Karpas-422 (cell line): Measurements from ENCODE around the gene AQP12A. TPM values are rescaled to one million over a fixed set of nuclear protein-coding genes. Genes with fewer than 3 reads are reported as not detected.

Source experiments
- DNase-seq: peaks from one replicate; pipeline ENCODE4 v3.0.0-alpha.2; 2015
- H2AFZ ChIP-seq: fragments of 200-600 bp; sonication (generic); 2 replicates; pipeline ENCODE4 v1.6.1; 2014; ENCODE audit warnings: antibody characterized with exemption, low read length, mixed read lengths
- H3K27ac ChIP-seq: fragments of 200-600 bp; sonication (generic); 2 replicates; pipeline ENCODE4 v1.5.1; 2014; ENCODE audit warnings: mild to moderate bottlenecking, low read length, moderate library complexity
- H3K27me3 ChIP-seq: fragments of 200-600 bp; sonication (generic); 2 replicates; pipeline ENCODE4 v1.6.1; 2014; ENCODE audit warnings: low read length, mixed read lengths
- H3K36me3 ChIP-seq: fragments of 200-600 bp; sonication (generic); 2 replicates; pipeline ENCODE4 v1.6.1; 2014; ENCODE audit warnings: low read length, mixed read lengths; ENCODE audit not compliant: insufficient read depth
- H3K4me1 ChIP-seq: fragments of 200-600 bp; sonication (generic); 2 replicates; pipeline ENCODE4 v1.6.1; 2014; ENCODE audit warnings: mild to moderate bottlenecking, low read length, mixed read lengths
- H3K4me2 ChIP-seq: fragments of 200-600 bp; sonication (generic); 2 replicates; pipeline ENCODE4 v1.6.1; 2014; ENCODE audit warnings: low read length, low read depth, mild to moderate bottlenecking; ENCODE audit not compliant: poor library complexity, severe bottlenecking
- H3K4me3 ChIP-seq: fragments of 200-600 bp; sonication (generic); 2 replicates; pipeline ENCODE4 v1.5.1; 2014; ENCODE audit warnings: mild to moderate bottlenecking, antibody characterized with exemption, low read length, mixed read lengths
- H3K79me2 ChIP-seq: fragments of 200-600 bp; sonication (generic); 2 replicates; pipeline ENCODE4 v1.6.1; 2014; ENCODE audit warnings: mild to moderate bottlenecking, low read length, mixed read lengths
- H3K9ac ChIP-seq: fragments of 200-600 bp; sonication (generic); 2 replicates; pipeline ENCODE4 v1.6.0; 2014; ENCODE audit warnings: low read length
- H3K9me2 ChIP-seq: fragments of 200-600 bp; sonication (generic), shearing (Covaris generic); replicated peaks from 2 replicates; pipeline ENCODE4 v1.6.0; 2014; ENCODE audit warnings: mild to moderate bottlenecking, low read length, moderate library complexity; ENCODE audit not compliant: insufficient read depth
- H3K9me3 ChIP-seq: fragments of 300-700, 200-600 bp; sonication (generic); 2 replicates; pipeline ENCODE4 v1.6.1; 2014; ENCODE audit warnings: low read length, mixed read lengths
- H4K20me1 ChIP-seq: fragments of 200-600 bp; sonication (generic); 2 replicates; pipeline ENCODE4 v1.6.1; 2014; ENCODE audit warnings: mild to moderate bottlenecking, antibody characterized with exemption, low read length, low read depth; ENCODE audit not compliant: insufficient read depth
- total RNA-seq: library from RNA; depleted of rRNA; stranded (reverse); fragments of >200 nt; shearing (Covaris generic); gene quantifications from 2 replicates; pipeline ENCODE4 v1.2.3, GENCODE V29; 2014; ENCODE audit warnings: low replicate concordance

AQP12A gene
- total RNA-seq, 1 experiment from 2014 or later: not detected

GRCh38 chr2:240730501-240731177 lies 39.0 kb downstream of the AQP12A start:
- H3K4me2 ChIP-seq: no peak overlapping the region

DNA sequence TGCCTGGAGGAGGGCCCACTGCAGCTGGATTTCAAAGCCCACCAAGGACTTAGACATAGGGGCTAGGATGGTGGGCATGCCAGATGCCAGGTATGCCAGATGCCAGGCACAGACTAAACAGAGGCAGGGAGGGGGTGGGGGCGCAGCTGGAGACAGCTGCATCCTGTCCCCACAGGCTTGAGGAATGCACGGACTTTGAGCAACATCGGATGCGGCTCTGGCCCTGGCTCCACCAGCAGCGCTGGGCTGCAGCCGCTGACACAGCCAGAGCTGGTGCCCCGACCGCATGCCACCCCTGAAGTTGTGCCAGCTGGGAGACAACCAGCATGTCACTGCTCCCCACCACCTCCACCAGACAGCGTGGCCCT lies 39.5 kb downstream of the AQP12A start:
- H3K36me3 ChIP-seq: no peaks in the 10 kb centered on the region
- H4K20me1 ChIP-seq: no peaks in the 10 kb centered on the region
- H3K9ac ChIP-seq: no peak overlapping the region
- DNase-seq: no peak
- no peaks in the 10 kb centered on the region for H3K79me2 ChIP-seq
- H3K4me3 ChIP-seq: no peak overlapping the region
- H3K27me3 ChIP-seq: no peaks in the 10 kb centered on the region
- H3K4me2 ChIP-seq: no peak overlapping the region
- H2AFZ ChIP-seq: no peak overlapping the region
- H3K27ac ChIP-seq: no peak overlapping the region
- H3K9me2 ChIP-seq: no peaks in the 10 kb centered on the region
- H3K9me3 ChIP-seq: no peaks in the 10 kb centered on the region
- no peaks in the 10 kb centered on the region for H3K4me1 ChIP-seq

More at GRCh38 chr2:240730501-240731177, 39.0 kb downstream of the AQP12A start:
- Histone ChIP-seq H3K4me1 (no peaks in the 10 kb centered on the region), H3K27ac (no peak overlapping the region), H3K79me2 (no peaks in the 10 kb centered on the region), H3K27me3 (no peaks in the 10 kb centered on the region), H3K9me2 (no peaks in the 10 kb centered on the region), H2AFZ (no peak overlapping the region), H3K9me3 (no peaks in the 10 kb centered on the region), H3K9ac (no peak overlapping the region), H4K20me1 (no peaks in the 10 kb centered on the region), H3K4me3 (no peak overlapping the region), H3K36me3 (no peaks in the 10 kb centered on the region)
- DNase-seq: no peak

DNA sequence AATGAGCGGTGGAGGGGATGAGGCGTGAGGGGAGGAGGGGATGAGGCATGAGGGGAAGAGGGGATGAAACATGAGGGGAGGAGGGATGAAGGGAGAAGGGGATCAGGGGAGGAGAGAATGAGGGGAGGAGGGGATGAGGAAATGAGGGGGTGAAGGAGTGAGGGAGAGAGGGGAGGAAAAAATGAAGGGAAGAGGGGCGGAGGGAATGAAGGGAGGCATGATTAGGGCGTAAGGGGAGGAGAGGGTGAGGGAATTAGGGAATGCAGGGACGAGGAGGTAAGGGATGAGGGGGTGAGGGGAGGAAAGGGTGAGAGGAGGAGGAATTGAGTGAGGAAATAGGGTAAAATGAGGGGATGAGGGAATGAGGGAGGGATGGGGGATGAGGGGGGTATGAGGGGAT lies 40.5 kb downstream of the AQP12A start:
- H4K20me1 ChIP-seq: no peaks in the 10 kb centered on the region
- no peaks in the 10 kb centered on the region for H3K9me3 ChIP-seq
- H3K9me2 ChIP-seq: no peaks in the 10 kb centered on the region
- no peak overlapping the region for H3K4me3 ChIP-seq
- H3K4me2 ChIP-seq: no peak overlapping the region
- no peaks in the 10 kb centered on the region for H3K79me2 ChIP-seq
- DNase-seq: no peak
- H3K9ac ChIP-seq: no peak overlapping the region
- H3K27me3 ChIP-seq: no peaks in the 10 kb centered on the region
- no peaks in the 10 kb centered on the region for H3K4me1 ChIP-seq
- no peaks in the 10 kb centered on the region for H3K36me3 ChIP-seq
- H3K27ac ChIP-seq: no peak overlapping the region
- H2AFZ ChIP-seq: no peak overlapping the region

- H3K4me3 ChIP-seq: no peak overlapping the region
Observed at GRCh38 chr2:240732911-240733622, 41.4 kb downstream of the AQP12A start.

DNA sequence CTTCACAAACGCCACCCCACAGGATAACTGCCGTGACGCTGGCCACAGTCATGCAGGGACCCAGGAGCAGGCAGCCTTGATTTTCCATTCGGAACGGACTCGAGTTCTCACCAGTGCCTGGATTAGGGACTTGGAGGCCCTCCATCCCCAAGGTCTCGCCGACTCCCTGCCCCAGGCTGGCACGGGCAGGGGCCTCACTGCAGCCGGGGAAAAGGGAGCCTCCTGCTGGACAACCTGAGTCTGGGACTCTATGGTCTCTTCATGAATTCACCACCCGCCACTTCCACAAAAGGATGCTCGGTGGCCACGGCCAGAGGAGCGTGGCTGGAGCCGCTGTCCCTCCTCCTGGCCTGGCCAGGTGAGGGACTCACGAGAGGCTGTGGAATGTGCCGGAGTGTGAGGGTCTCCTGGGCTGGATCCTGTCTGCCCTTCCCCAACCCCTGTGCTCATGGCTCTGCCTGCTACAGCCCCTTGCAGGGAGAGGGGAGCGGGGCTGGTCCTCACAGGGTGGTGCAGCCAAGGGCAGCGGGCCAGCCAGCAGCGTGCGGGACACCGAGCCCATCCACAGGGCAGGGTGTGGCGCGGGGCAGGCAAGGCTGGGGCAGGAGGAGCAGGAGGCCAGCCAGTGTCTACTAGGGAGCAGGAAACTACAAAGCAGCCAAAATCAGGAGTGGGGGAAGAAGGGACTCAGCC lies 42.3 kb downstream of the AQP12A start:
- Histone ChIP-seq H3K9me2 (no peaks in the 10 kb centered on the region), H3K4me3 (no peak overlapping the region), H3K27me3 (no peaks in the 10 kb centered on the region), H2AFZ (no peak overlapping the region), H3K9ac (no peak overlapping the region), H3K4me2 (no peak overlapping the region), H3K36me3 (no peaks in the 10 kb centered on the region), H4K20me1 (no peaks in the 10 kb centered on the region), H3K4me1 (no peaks in the 10 kb centered on the region), H3K27ac (no peak overlapping the region), H3K9me3 (no peaks in the 10 kb centered on the region), H3K79me2 (no peaks in the 10 kb centered on the region)
- peak; percentile 70 for DNase-seq

More at GRCh38 chr2:240732911-240733622, 41.4 kb downstream of the AQP12A start:
- H3K9me2 ChIP-seq: no peaks in the 10 kb centered on the region
- DNase-seq: no peak
- H3K9ac ChIP-seq: no peak overlapping the region
- H3K4me2 ChIP-seq: no peak overlapping the region
- H4K20me1 ChIP-seq: no peaks in the 10 kb centered on the region
- H3K79me2 ChIP-seq: no peaks in the 10 kb centered on the region
- no peaks in the 10 kb centered on the region for H3K9me3 ChIP-seq
- H2AFZ ChIP-seq: no peak overlapping the region
- no peaks in the 10 kb centered on the region for H3K36me3 ChIP-seq
- no peak overlapping the region for H3K27ac ChIP-seq
- no peaks in the 10 kb centered on the region for H3K27me3 ChIP-seq
- no peaks in the 10 kb centered on the region for H3K4me1 ChIP-seq

DNA sequence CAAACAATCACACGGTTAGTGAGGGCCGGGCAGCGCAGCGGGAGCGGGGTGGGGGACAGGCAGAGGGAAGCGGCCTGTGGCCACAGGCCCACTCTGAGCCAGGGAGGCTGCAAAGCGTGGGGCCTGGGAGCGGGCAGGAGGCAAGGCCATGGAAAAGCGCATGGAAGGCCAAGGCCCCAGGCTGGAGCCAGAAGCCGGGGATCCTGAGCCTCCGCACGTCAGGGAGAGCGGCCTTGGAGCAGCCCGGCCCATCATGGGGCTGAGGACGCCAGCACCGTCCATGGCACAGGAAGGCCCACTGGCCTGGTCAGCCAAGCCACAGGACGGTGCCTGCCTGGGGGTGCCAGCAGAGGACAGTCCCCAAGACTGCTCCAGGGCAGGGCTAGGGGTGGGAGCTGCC lies 43.1 kb downstream of the AQP12A start:
- H3K4me1 ChIP-seq: no peaks in the 10 kb centered on the region
- no peak overlapping the region for H2AFZ ChIP-seq
- H3K9me2 ChIP-seq: no peaks in the 10 kb centered on the region
- H3K79me2 ChIP-seq: no peaks in the 10 kb centered on the region
- no peak overlapping the region for H3K4me2 ChIP-seq
- no peaks in the 10 kb centered on the region for H3K36me3 ChIP-seq
- no peak overlapping the region for H3K27ac ChIP-seq
- H3K4me3 ChIP-seq: no peak overlapping the region
- no peaks in the 10 kb centered on the region for H3K9me3 ChIP-seq
- H4K20me1 ChIP-seq: no peaks in the 10 kb centered on the region
- no peak overlapping the region for H3K9ac ChIP-seq
- no peaks in the 10 kb centered on the region for H3K27me3 ChIP-seq
- DNase-seq: no peak

- no peak overlapping the region for H3K27ac ChIP-seq
- no peaks in the 10 kb centered on the region for H3K79me2 ChIP-seq
- no peak overlapping the region for H3K4me3 ChIP-seq
- no peak overlapping the region for H3K9ac ChIP-seq
- no peaks in the 10 kb centered on the region for H3K27me3 ChIP-seq
- DNase-seq: no peak
- no peaks in the 10 kb centered on the region for H3K36me3 ChIP-seq
- H4K20me1 ChIP-seq: no peaks in the 10 kb centered on the region
- H2AFZ ChIP-seq: no peak overlapping the region
- no peak overlapping the region for H3K4me2 ChIP-seq
- no peaks in the 10 kb centered on the region for H3K9me3 ChIP-seq
- no peaks in the 10 kb centered on the region for H3K9me2 ChIP-seq
- H3K4me1 ChIP-seq: no peaks in the 10 kb centered on the region
Observed at GRCh38 chr2:240735476-240735875, 43.8 kb downstream of the AQP12A start.
